B cell (primary cell): ENCODE measurements around the gene SYNE2. TPM values are rescaled to one million over a fixed set of nuclear protein-coding genes. Genes with fewer than 3 reads are reported as not detected.

ENCODE experiments used
- ATAC-seq: fragments of 200-7000 bp; cut with Tn5 transposase; one replicate; pipeline ENCODE4 v1.10.0; 2021; ENCODE audit warnings: low read depth, mild to moderate bottlenecking, moderate number of reproducible peaks, moderate library complexity
- CTCF ChIA-PET: fragments of 350-600 bp; sonication (Branson Sonifier 250); formaldehyde crosslinking; loops from one replicate; lab custom pipeline; 2021; ENCODE audit warnings: antibody characterized with exemption, inconsistent platforms; lab: Charles Lee
- POLR2A ChIA-PET: fragments of 350-600 bp; sonication (Branson Sonifier 250); formaldehyde crosslinking; loops from one replicate; lab custom pipeline; 2021; ENCODE audit warnings: antibody characterized with exemption; lab: Charles Lee
- DNase-seq: peaks from one replicate; pipeline ENCODE4 v3.0.0; 2013
- H2AFZ ChIP-seq: 2 replicates; pipeline ENCODE4 v1.6.1; 2012; ENCODE audit warnings: mild to moderate bottlenecking, low read depth, low read length; ENCODE audit not compliant: insufficient read depth, poor library complexity, severe bottlenecking
- H3K27ac ChIP-seq, 2 donors: 1 replicate in 1 of 2; 2 replicates in 1 of 2; pipeline ENCODE4 v1.5.1; 2012 to 2013; ENCODE audit warnings: low read length in 2 of 2, mild to moderate bottlenecking in 2 of 2, moderate library complexity in 1 of 2
- H3K27me3 ChIP-seq, 4 experiments: fragments of 200-600 bp in 1 of 4; sonication (generic) in 1 of 4; replicated peaks in 1 of 4; 1 replicate in 2 of 4; 2 replicates in 2 of 4; pipeline versions ENCODE4 v1.6.1 to v1.7.0; 2013 to 2016; ENCODE audit warnings: low read length in 3 of 4, mild to moderate bottlenecking in 2 of 4, mixed read lengths in 1 of 4, moderate library complexity in 1 of 4; ENCODE audit not compliant: insufficient read depth in 4 of 4, control insufficient read depth in 3 of 4; ENCODE audit errors: control extremely low read depth in 1 of 4
- H3K36me3 ChIP-seq, 2 experiments: replicated peaks in 1 of 2; 1 replicate in 1 of 2; 2 replicates in 1 of 2; pipeline versions ENCODE4 v1.6.1 to v1.7.1; 2013; ENCODE audit warnings: low read length in 1 of 2; ENCODE audit not compliant: insufficient read depth in 2 of 2, control insufficient read depth in 1 of 2; ENCODE audit errors: control extremely low read depth in 1 of 2, extremely low read depth in 1 of 2
- H3K4me1 ChIP-seq, 2 donors: fragments of 200-600 bp in 1 of 2; sonication (generic) in 1 of 2; 1 replicate in 1 of 2; 2 replicates in 1 of 2; pipeline versions ENCODE4 v1.5.1 to v1.6.1; 2013 to 2017; ENCODE audit warnings: low read length in 2 of 2; ENCODE audit not compliant: control insufficient read depth in 2 of 2, insufficient read depth in 2 of 2
- H3K4me2 ChIP-seq: replicated peaks from 2 replicates; pipeline ENCODE3; 2012; ENCODE audit warnings: mild to moderate bottlenecking, low read depth, low read length; ENCODE audit not compliant: poor library complexity, severe bottlenecking
- H3K4me3 ChIP-seq, 5 experiments: fragments of 200-600 bp in 1 of 5; sonication (generic) in 1 of 5; 1 replicate in 3 of 5; 2 replicates in 2 of 5; pipeline versions ENCODE4 v1.5.1 to v1.7.0; 2011 to 2016; ENCODE audit warnings: low read length in 4 of 5, mild to moderate bottlenecking in 4 of 5, low read depth in 2 of 5, control low read depth in 1 of 5, moderate library complexity in 1 of 5; ENCODE audit not compliant: insufficient read depth in 1 of 5; ENCODE audit errors: control extremely low read depth in 1 of 5, extremely low read depth in 1 of 5
- H3K79me2 ChIP-seq: fragments of 200-600 bp; sonication (generic); one replicate; pipeline ENCODE4 v1.6.0; 2016; ENCODE audit warnings: low read length; ENCODE audit not compliant: control insufficient read depth, insufficient read depth
- H3K9ac ChIP-seq: fragments of 200-600 bp; sonication (generic); 2 replicates; pipeline ENCODE4 v1.6.1; 2017; ENCODE audit warnings: mild to moderate bottlenecking, low read length, moderate library complexity
- H3K9me3 ChIP-seq, 3 donors: one replicate each; pipeline versions ENCODE4 v1.6.1 to v1.7.1; 2013; ENCODE audit warnings: low read length in 2 of 3; ENCODE audit not compliant: control insufficient read depth in 2 of 3, insufficient read depth in 1 of 3; ENCODE audit errors: control extremely low read depth in 1 of 3
- H4K20me1 ChIP-seq: 2 replicates; pipeline ENCODE4 v1.6.0; 2012; ENCODE audit warnings: mild to moderate bottlenecking, low read length; ENCODE audit not compliant: insufficient read depth, control insufficient read depth, poor library complexity, severe bottlenecking
- H3K27ac Mint-ChIP-seq: one replicate; pipeline ENCODE4 v1.8.0; 2021; ENCODE audit warnings: mixed read lengths
- H3K27me3 Mint-ChIP-seq: one replicate; pipeline ENCODE4 v1.8.0; 2021; ENCODE audit warnings: mixed read lengths
- H3K4me1 Mint-ChIP-seq: one replicate; pipeline ENCODE4 v1.8.0; 2021; ENCODE audit warnings: mixed read lengths
- H3K4me3 Mint-ChIP-seq: one replicate; pipeline ENCODE4 v1.8.0; 2021; ENCODE audit warnings: mixed read lengths
- H3K9me3 Mint-ChIP-seq: one replicate; pipeline ENCODE4 v1.8.0; 2022; ENCODE audit warnings: mixed read lengths; ENCODE audit not compliant: insufficient read depth
- CTCF ChIP-seq: fragments of 200-600 bp; IDR thresholded peaks from one replicate; pipeline ENCODE4 v1.8.0; 2022; ENCODE audit warnings: antibody characterized with exemption, mild to moderate bottlenecking
- EZH2 ChIP-seq: IDR thresholded peaks from 2 replicates; pipeline ENCODE4 v1.6.1; 2012; ENCODE audit warnings: borderline replicate concordance, low read depth, mild to moderate bottlenecking, moderate library complexity, low read length; ENCODE audit not compliant: insufficient read depth, poor library complexity, severe bottlenecking
- WGBS: methylation state at CpG from one replicate; pipeline ENCODE4 v1.1.5; 2013; ENCODE audit warnings: missing lambda C conversion rate; ENCODE audit not compliant: insufficient coverage; 5-methylcytosine and 5-hydroxymethylcytosine counted together
- intact Hi-C: fragments of 100-400 bp; cut with micrococcal nuclease; formaldehyde crosslinking; loops from one replicate; pipeline ENCODE4 v1.10.0; 2022
- polyA plus RNA-seq: library from polyadenylated mRNA; depleted of rRNA; stranded (reverse); fragments of >200 nt; gene quantifications from 2 replicates; pipeline ENCODE4 v1.2.3, GENCODE V29; 2012
- total RNA-seq, 2 donors: library from RNA; stranded (reverse); fragments of 120-200 nt in 1 of 2; gene quantifications; 1 replicate in 1 of 2; 2 replicates in 1 of 2; pipeline versions ENCODE4 v1.2.3 to v1.2.4, GENCODE V29; 2013 to 2022

SYNE2 gene
- total and polyA plus RNA-seq, 2 donors (not counting 1 experiment from before 2014, with no cell fraction given), result 39.5 to 105 TPM

- TF ChIP-seq EZH2, result no peak
- intact Hi-C loops, result no loop called here
- ChIA-PET CTCF (no interaction called here), POLR2A (no interaction called here)
- Mint-ChIP-seq H3K4me1 (no peaks in the 10 kb centered on the region), H3K4me3 (no peak overlapping the region), H3K27ac (no peak overlapping the region), H3K27me3 (no peaks in the 10 kb centered on the region), H3K9me3 (no peaks in the 10 kb centered on the region)
- Histone ChIP-seq H3K79me2 (no peaks in the 10 kb centered on the region), H3K4me1 (no peaks in the 10 kb centered on the region), H3K4me3 (no peak overlapping the region), H2AFZ (no peak overlapping the region), H3K27me3 (no peaks in the 10 kb centered on the region), H3K27ac (no peak overlapping the region), H3K9me3 (no peaks in the 10 kb centered on the region), H4K20me1 (no peaks in the 10 kb centered on the region), H3K4me2 (no peak overlapping the region), H3K9ac (no peak overlapping the region), H3K36me3 (peaks cover 0 to 3% of the 10 kb centered on the region in 2 experiments)
- WGBS, result 100% methylated on average over 2 of the region's 3 CpGs
- ATAC-seq (no peak), DNase-seq (no peak)
Observed at GRCh38 chr14:63982629-63983028, 129.8 kb downstream of the SYNE2 start.

GRCh38 chr14:63986789-63987533 lies 134.2 kb downstream of the SYNE2 start:
- TF ChIP-seq EZH2 (no peak), CTCF (no peak)
- Mint-ChIP-seq H3K4me3 (no peak overlapping the region), H3K9me3 (no peaks in the 10 kb centered on the region), H3K27ac (no peak overlapping the region), H3K4me1 (peaks cover 6% of the 10 kb centered on the region), H3K27me3 (no peaks in the 10 kb centered on the region)
- H3K4me2 ChIP-seq, result no peak overlapping the region
- H3K4me1 ChIP-seq, result peaks cover 3 to 4% of the 10 kb centered on the region in 2 donors
- intact Hi-C loops, result no loop called here
- WGBS, result 99% methylated on average over 13 of the region's 15 CpGs
- no peaks in the 10 kb centered on the region for H3K79me2 ChIP-seq
- no peak for DNase-seq
- no peak overlapping the region for H3K27ac ChIP-seq
- no peaks in the 10 kb centered on the region for H3K36me3 ChIP-seq
- no peak for ATAC-seq
- POLR2A ChIA-PET, result interaction anchor here (0.6 to 0.7 kb wide), 2 partner anchors 132 to 157 kb away, joined by 4 read pairs; no protein-coding TSS in a partner anchor
- H3K9ac ChIP-seq, result no peak overlapping the region
- no peaks in the 10 kb centered on the region for H3K27me3 ChIP-seq
- no peak overlapping the region for H2AFZ ChIP-seq
- no peaks in the 10 kb centered on the region for H4K20me1 ChIP-seq
- CTCF ChIA-PET, result interaction anchor here (0.9 to 1.1 kb wide), 3 partner anchors 24 to 317 kb away, joined by 3 read pairs; no protein-coding TSS in a partner anchor
- no peak overlapping the region for H3K4me3 ChIP-seq
- no peaks in the 10 kb centered on the region for H3K9me3 ChIP-seq
